PC-9 (cell line): Measurements from ENCODE around the gene ATP6V1G2. TPM values are rescaled to one million over a fixed set of nuclear protein-coding genes. Genes with fewer than 3 reads are reported as not detected.

Source experiments
- BruUV-seq: library from RNA; stranded (reverse); fragments of 400-500 nt; replicated peaks from 2 replicates; lab custom pipeline; 2021; lab: Mats Ljungman, UMichigan
- CTCF ChIA-PET: fragments of 300-600 bp; sonication (Branson Sonifier 250); formaldehyde crosslinking; loops from one replicate; lab custom pipeline; 2022; ENCODE audit warnings: antibody characterized with exemption; lab: Charles Lee
- POLR2A ChIA-PET: fragments of 300-600 bp; sonication (Branson Sonifier 250); formaldehyde crosslinking; loops from one replicate; lab custom pipeline; 2022; ENCODE audit warnings: antibody characterized with exemption; ENCODE audit not compliant: unreplicated experiment; lab: Charles Lee
- DNase-seq, 2 experiments: peaks; one replicate each; pipeline versions ENCODE4 v3.0.0 to v3.0.0-alpha.2; 2015 to 2022; ENCODE audit warnings: mixed read lengths in 1 of 2
- H2AFZ ChIP-seq: fragments of 200-600 bp; sonication (generic); 2 replicates; pipeline ENCODE4 v1.8.1; 2017; ENCODE audit warnings: antibody characterized with exemption
- H3F3A ChIP-seq: fragments of 200-600 bp; sonication (generic); 2 replicates; pipeline ENCODE4 v1.8.1; 2017; ENCODE audit warnings: antibody characterized with exemption, mild to moderate bottlenecking, low read depth; ENCODE audit not compliant: insufficient read depth
- H3K27ac ChIP-seq: fragments of 200-600 bp; sonication (generic); 2 replicates; pipeline ENCODE4 v1.6.1; 2016; ENCODE audit warnings: mixed run types
- H3K27me3 ChIP-seq: fragments of 200-600 bp; sonication (generic); 2 replicates; pipeline ENCODE4 v1.6.1; 2016; ENCODE audit warnings: low read depth, mixed run types; ENCODE audit not compliant: insufficient read depth
- H3K36me3 ChIP-seq: fragments of 200-600 bp; sonication (generic); 2 replicates; pipeline ENCODE4 v1.6.1; 2016; ENCODE audit warnings: low read depth, mixed run types
- H3K4me1 ChIP-seq: fragments of 200-600 bp; sonication (generic); replicated peaks from 2 replicates; pipeline ENCODE4 v1.6.1; 2016; ENCODE audit warnings: mixed run types; ENCODE audit not compliant: insufficient read depth
- H3K4me2 ChIP-seq: fragments of 200-600 bp; sonication (generic); 2 replicates; pipeline ENCODE4 v1.6.1; 2017; ENCODE audit warnings: mixed run types
- H3K4me3 ChIP-seq: fragments of 200-600 bp; sonication (generic); 2 replicates; pipeline ENCODE4 v1.6.1; 2016; ENCODE audit warnings: mixed run types
- H3K79me2 ChIP-seq: fragments of 200-600 bp; sonication (generic); 2 replicates; pipeline ENCODE4 v1.6.1; 2017; ENCODE audit warnings: low read depth, mixed run types
- H3K9me2 ChIP-seq: fragments of 200-600 bp; sonication (generic); 2 replicates; pipeline ENCODE4 v1.8.1; 2017; ENCODE audit warnings: mild to moderate bottlenecking; ENCODE audit not compliant: insufficient read depth
- H3K9me3 ChIP-seq: fragments of 200-600 bp; sonication (generic); 2 replicates; pipeline ENCODE4 v1.8.1; 2016; ENCODE audit warnings: low read depth; ENCODE audit not compliant: insufficient read depth
- H4K20me1 ChIP-seq: fragments of 200-600 bp; sonication (generic); 2 replicates; pipeline ENCODE4 v1.8.1; 2017; ENCODE audit not compliant: insufficient read depth
- CTCF ChIP-seq: fragments of 200-600 bp; sonication (generic); conservative IDR thresholded peaks from 2 replicates; pipeline ENCODE4 v1.6.1; 2017; ENCODE audit warnings: mixed run types, antibody characterized with exemption, mild to moderate bottlenecking, moderate library complexity
- EZH2 ChIP-seq: fragments of 200-600 bp; sonication (generic); IDR thresholded peaks from 2 replicates; pipeline ENCODE4 v1.8.0; 2017; ENCODE audit warnings: antibody characterized with exemption, low read depth
- intact Hi-C: fragments of 100-400 bp; cut with micrococcal nuclease; formaldehyde crosslinking; loops from one replicate; pipeline ENCODE4 v1.10.0; 2022; ENCODE audit not compliant: unreplicated experiment
- total RNA-seq: library from RNA; stranded (reverse); gene quantifications from 2 replicates; pipeline ENCODE4 v1.2.3, GENCODE V29; 2021

The ATP6V1G2 gene
- total RNA-seq, 1 experiment from 2014 or later, result 1.8 TPM

GRCh38 chr6:31529329-31530150, 16.9 kb downstream of the ATP6V1G2 start:
- Histone ChIP-seq H3K27me3 (no peaks in the 10 kb centered on the region), H3K27ac (no peak overlapping the region), H3K9me3 (no peaks in the 10 kb centered on the region), H3K4me2 (no peak overlapping the region), H3K9me2 (no peaks in the 10 kb centered on the region), H4K20me1 (peaks cover 47% of the 10 kb centered on the region), H3K79me2 (0 out of 2 replicates have a peak, but pooled peaks cover 5% of the 10 kb centered on the region), H3K36me3 (peaks cover 34% of the 10 kb centered on the region), H3K4me3 (no peak overlapping the region), H3K4me1 (0 out of 2 replicates have a peak, but pooled peaks cover 7% of the 10 kb centered on the region), H3F3A (peaks cover 59% of the 10 kb centered on the region), H2AFZ (no peak overlapping the region)
- no TSS peak for BruUV-seq
- TF ChIP-seq CTCF (no peak), EZH2 (no peak)
- ChIA-PET POLR2A (interaction anchor here (0.7 kb wide), 1 partner anchor 41 kb away, joined by 5 read pairs; no protein-coding TSS in a partner anchor), CTCF (no interaction called here)
- intact Hi-C loops, result loop anchor here (5.0 kb wide), 1 partner anchor 37 kb away; no protein-coding TSS in a partner anchor
- DNase-seq, result no peak

- BruUV-seq, result no TSS peak
- TF ChIP-seq CTCF (no peak), EZH2 (no peak)
- CTCF ChIA-PET, result no interaction called here
Measured at GRCh38 chr6:31528821-31529328, 17.5 kb downstream of the ATP6V1G2 start, which contains the start of gene MCCD1. MCCD1 (plus strand) TSS chr6:31528962; CDS start chr6:31529015, 53 bp downstream.

GRCh38 chr6:31528307-31528777, 18.1 kb downstream of the ATP6V1G2 start:
- Histone ChIP-seq H3K36me3 (peaks cover 25% of the 10 kb centered on the region), H2AFZ (no peak overlapping the region), H3K27me3 (no peaks in the 10 kb centered on the region), H3K27ac (no peak overlapping the region), H3K79me2 (0 out of 2 replicates have a peak, but pooled peaks cover under 1% of the 10 kb centered on the region), H3K4me1 (0 out of 2 replicates have a peak, but pooled peaks cover 7% of the 10 kb centered on the region), H3K4me3 (no peak overlapping the region), H3K9me2 (no peaks in the 10 kb centered on the region), H4K20me1 (peaks cover 37% of the 10 kb centered on the region), H3K9me3 (no peaks in the 10 kb centered on the region), H3F3A (peaks cover 47% of the 10 kb centered on the region), H3K4me2 (no peak overlapping the region)
- POLR2A ChIA-PET, result interaction anchor here (0.6 to 0.7 kb wide), 2 partner anchors 33 to 1434 kb away, joined by 3 to 4 read pairs; no protein-coding TSS in a partner anchor
- CTCF ChIA-PET, result interaction anchor here (0.7 kb wide), 1 partner anchor 646 kb away, joined by 9 read pairs; no protein-coding TSS in a partner anchor
- intact Hi-C loops, result loop anchor here (5.0 kb wide), 1 partner anchor 36 kb away; no protein-coding TSS in a partner anchor
- BruUV-seq, result no TSS peak
- TF ChIP-seq CTCF (no peak), EZH2 (no peak)
- no peak for DNase-seq

More at GRCh38 chr6:31528821-31529328, 17.5 kb downstream of the ATP6V1G2 start, which contains the start of gene MCCD1:
- H3K4me1 ChIP-seq, result 0 out of 2 replicates have a peak, but pooled peaks cover 7% of the 10 kb centered on the region
- no peak within 1 kb of the TSS for H3K27ac ChIP-seq
- POLR2A ChIA-PET, result interaction anchor here (0.7 kb wide), 1 partner anchor 33 kb away, joined by 4 read pairs; no protein-coding TSS in a partner anchor
- no peaks in the 10 kb centered on the region for H3K9me2 ChIP-seq
- intact Hi-C loops, result loop anchor here (5.0 kb wide), 1 partner anchor 37 kb away; no protein-coding TSS in a partner anchor
- H3K36me3 ChIP-seq, result peaks cover 30% of the 10 kb centered on the region
- peaks cover 52% of the 10 kb centered on the region for H3F3A ChIP-seq
- no peaks in the 10 kb centered on the region for H3K9me3 ChIP-seq
- H3K4me3 ChIP-seq, result no peak within 1 kb of the TSS
- no peak for DNase-seq
- no peak within 1 kb of the TSS for H3K4me2 ChIP-seq
- no peaks in the 10 kb centered on the region for H3K27me3 ChIP-seq
- no peak within 1 kb of the TSS for H2AFZ ChIP-seq
- peaks cover 43% of the 10 kb centered on the region for H4K20me1 ChIP-seq
- H3K79me2 ChIP-seq, result 0 out of 2 replicates have a peak, but pooled peaks cover 5% of the 10 kb centered on the region
